K562 (cell line): ENCODE data around the gene UBE2D2. TPM values are rescaled to one million over a fixed set of nuclear protein-coding genes. Genes with fewer than 3 reads are reported as not detected.

Experiments used
- CBX2 ChIP-seq: fragments of 200-600 bp; sonication (generic); IDR thresholded peaks from one replicate; pipeline ENCODE4 v1.6.1; 2012; ENCODE audit warnings: mild to moderate bottlenecking, low read length, inconsistent platforms; ENCODE audit not compliant: insufficient read depth, poor library complexity, severe bottlenecking
- CSDE1 ChIP-seq, 2 experiments: fragments of 450-650 bp; IDR thresholded peaks; 2 replicates each; pipeline ENCODE4 v1.6.1; 2016; ENCODE audit warnings: mild to moderate bottlenecking in 1 of 2
- ETS1 ChIP-seq: conservative IDR thresholded peaks from 2 replicates; pipeline ENCODE4 v1.6.1; 2011; ENCODE audit warnings: low read depth, mild to moderate bottlenecking, low read length; ENCODE audit not compliant: control insufficient read depth
- ETV1 ChIP-seq: fragments of 450-650 bp; conservative IDR thresholded peaks from 2 replicates; pipeline ENCODE4 v1.6.1; 2016; ENCODE audit warnings: missing genetic modification characterization, control low read depth, low read depth, missing compliant biosample characterization
- GTF2E2 ChIP-seq: fragments of 200-800 bp; sonication (Bioruptor generic); IDR thresholded peaks from 2 replicates; pipeline ENCODE4 v1.6.1; 2016; ENCODE audit warnings: missing genetic modification characterization, missing compliant biosample characterization
- ILF3 ChIP-seq: fragments of 450-650 bp; IDR thresholded peaks from 2 replicates; pipeline ENCODE4 v1.6.1; 2018; ENCODE audit warnings: antibody characterized with exemption, mild to moderate bottlenecking, moderate library complexity, borderline replicate concordance
- MAZ ChIP-seq, 2 experiments: fragments of 450-650 bp in 1 of 2; sonication (generic) in 1 of 2; formaldehyde crosslinking; IDR thresholded peaks in 1 of 2; conservative IDR thresholded peaks in 1 of 2; 2 replicates each; pipeline versions ENCODE4 v1.4.0 to v1.5.0; 2020; ENCODE audit warnings: mild to moderate bottlenecking in 1 of 2, missing genetic modification reagents in 1 of 2
- MEIS2 ChIP-seq: fragments of 450-650 bp; IDR thresholded peaks from 2 replicates; pipeline ENCODE4 v1.6.1; 2014; ENCODE audit warnings: mild to moderate bottlenecking; ENCODE audit not compliant: partially characterized antibody
- PCBP1 ChIP-seq: fragments of 200-400 bp; formaldehyde crosslinking; IDR thresholded peaks from 2 replicates; pipeline ENCODE4 v1.6.1; 2018; ENCODE audit warnings: mild to moderate bottlenecking, low read depth, low read length; ENCODE audit not compliant: poor library complexity, severe bottlenecking
- SMAD3 ChIP-seq: fragments of 450-650 bp; formaldehyde crosslinking; conservative IDR thresholded peaks from 2 replicates; pipeline ENCODE4 v1.4.0; 2020; ENCODE audit warnings: mild to moderate bottlenecking
- STAG1 ChIP-seq: sonication (generic); formaldehyde crosslinking; IDR thresholded peaks from 2 replicates; pipeline ENCODE4 v1.5.0; 2020; ENCODE audit warnings: missing genetic modification reagents, borderline replicate concordance
- TCF7L2 ChIP-seq: fragments of 150-350 bp; IDR thresholded peaks from 2 replicates; pipeline ENCODE4 v1.6.1; 2016; ENCODE audit warnings: low read depth, mild to moderate bottlenecking, low read length, moderate library complexity
- ZBTB17 ChIP-seq: fragments of 450-650 bp; formaldehyde crosslinking; IDR thresholded peaks from 2 replicates; pipeline ENCODE4 v1.4.0; 2020; ENCODE audit warnings: mild to moderate bottlenecking
- ZNF197 ChIP-seq: fragments of 200-800 bp; sonication (Bioruptor generic); IDR thresholded peaks from 2 replicates; pipeline ENCODE4 v1.6.1; 2016; ENCODE audit warnings: low read depth, missing genetic modification characterization, missing compliant biosample characterization
- ZNF217 ChIP-seq: sonication (generic); formaldehyde crosslinking; IDR thresholded peaks from 2 replicates; pipeline ENCODE4 v1.8.0; 2022; ENCODE audit warnings: mild to moderate bottlenecking, missing genetic modification reagents
- polyA plus RNA-seq, 8 experiments: library from polyadenylated mRNA; depleted of rRNA in 4 of 8; stranded (reverse) in 5 of 8; unstranded in 3 of 8; fragments of >200 nt; fragmentation: Nextera tagmentation in 2 of 8; fragmentation: Illumina TruSeq in 1 of 8; extraction: Ambion mirVana in 2 of 8; extraction: Trizol in 1 of 8; gene quantifications; 2 replicates each; pipeline versions ENCODE4 v1.2.1 to v1.2.3, GENCODE V29; 2011 to 2014; ENCODE audit warnings: inconsistent platforms in 1 of 8, missing spikeins in 1 of 8
- total RNA-seq, 7 experiments: library from RNA; depleted of rRNA in 6 of 7; stranded (reverse); fragments of >200 nt in 6 of 7; fragmentation: Illumina TruSeq in 2 of 7; extraction: Trizol in 2 of 7; gene quantifications; 2 replicates each; pipeline versions ENCODE4 v1.2.1 to v1.2.3, GENCODE V29; 2011 to 2021; ENCODE audit warnings: low replicate concordance in 1 of 7
- TF ChIP-seq, protein P1 (sequence below), 2 experiments: fragments of 450-650 bp; IDR thresholded peaks; 2 replicates each; pipeline ENCODE4 v1.6.1; 2016; ENCODE audit warnings: mild to moderate bottlenecking in 2 of 2, borderline replicate concordance in 1 of 2, low read depth in 1 of 2, moderate library complexity in 1 of 2

Gene UBE2D2
- total and polyA plus RNA-seq, 9 of the 15 experiments (the other 6 are each of a cell fraction or from before 2014, with no cell fraction given): 53.6 to 198 (median 122) TPM

DNA sequence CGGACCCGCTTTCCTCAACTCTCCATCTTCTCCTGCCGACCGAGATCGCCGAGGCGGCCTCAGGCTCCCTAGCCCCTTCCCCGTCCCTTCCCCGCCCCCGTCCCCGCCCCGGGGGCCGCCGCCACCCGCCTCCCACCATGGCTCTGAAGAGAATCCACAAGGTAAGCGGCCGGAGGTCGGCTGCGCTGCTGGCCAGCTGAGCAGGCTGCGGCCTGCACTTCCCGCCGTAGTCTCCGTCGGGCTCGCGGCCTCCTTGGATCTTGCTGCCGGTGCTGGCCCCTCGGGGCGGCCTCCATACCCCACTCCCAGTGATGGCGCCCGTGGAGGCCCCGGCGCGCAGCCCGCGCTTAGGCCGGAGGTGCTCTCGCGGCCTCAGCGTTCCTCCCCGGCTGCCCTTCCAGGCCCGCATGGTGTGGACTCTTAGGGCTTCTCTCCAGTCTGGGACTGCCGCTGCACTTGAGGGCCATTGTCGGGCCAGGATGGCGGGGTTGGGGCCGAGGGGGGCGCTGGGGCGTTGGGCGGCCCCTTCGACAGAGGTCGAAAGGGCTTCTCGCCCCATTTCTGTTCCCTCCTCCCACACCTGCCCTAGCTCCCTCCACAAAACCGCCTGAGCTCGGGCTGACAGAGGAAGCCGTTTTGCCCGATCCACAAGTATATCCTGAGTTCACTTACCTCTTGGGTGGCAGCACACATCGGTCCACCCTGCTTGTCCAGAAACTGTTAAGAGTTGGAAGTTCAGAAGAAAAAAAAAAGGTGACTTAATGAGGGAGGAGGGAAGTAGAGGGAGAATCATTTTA lies 714 bp downstream of the UBE2D2 start (continued):
- TF ChIP-seq STAG1 (CRISPR knock-in tag) (0 out of 2 replicates have a peak, but pooled peaks have one; percentile 24), ZBTB17 (CRISPR knock-in tag) (no peak), ETS1 (no peak), PCBP1 (no peak), MAZ (CRISPR knock-in tag; conservative IDR thresholded peaks at IDR 0.05 in 1 of 2, IDR thresholded peaks at IDR 0.05 in 1 of 2) (no peak), GTF2E2 (tag) (0 out of 2 replicates have a peak, but pooled peaks have one; percentile 24), ZNF217 (CRISPR knock-in tag) (no peak), CBX2 (no peak), SMAD3 (no peak), TCF7L2 (no peak), ILF3 (no peak), CSDE1 (IDR thresholded peaks at IDR 0.05) (no peak), MEIS2 (no peak), ZNF197 (CRISPR knock-in tag) (no peak), ETV1 (tag) (peak; percentile 45; the same call in 1 of the 2 replicates)
- TF ChIP-seq, protein P1, sequence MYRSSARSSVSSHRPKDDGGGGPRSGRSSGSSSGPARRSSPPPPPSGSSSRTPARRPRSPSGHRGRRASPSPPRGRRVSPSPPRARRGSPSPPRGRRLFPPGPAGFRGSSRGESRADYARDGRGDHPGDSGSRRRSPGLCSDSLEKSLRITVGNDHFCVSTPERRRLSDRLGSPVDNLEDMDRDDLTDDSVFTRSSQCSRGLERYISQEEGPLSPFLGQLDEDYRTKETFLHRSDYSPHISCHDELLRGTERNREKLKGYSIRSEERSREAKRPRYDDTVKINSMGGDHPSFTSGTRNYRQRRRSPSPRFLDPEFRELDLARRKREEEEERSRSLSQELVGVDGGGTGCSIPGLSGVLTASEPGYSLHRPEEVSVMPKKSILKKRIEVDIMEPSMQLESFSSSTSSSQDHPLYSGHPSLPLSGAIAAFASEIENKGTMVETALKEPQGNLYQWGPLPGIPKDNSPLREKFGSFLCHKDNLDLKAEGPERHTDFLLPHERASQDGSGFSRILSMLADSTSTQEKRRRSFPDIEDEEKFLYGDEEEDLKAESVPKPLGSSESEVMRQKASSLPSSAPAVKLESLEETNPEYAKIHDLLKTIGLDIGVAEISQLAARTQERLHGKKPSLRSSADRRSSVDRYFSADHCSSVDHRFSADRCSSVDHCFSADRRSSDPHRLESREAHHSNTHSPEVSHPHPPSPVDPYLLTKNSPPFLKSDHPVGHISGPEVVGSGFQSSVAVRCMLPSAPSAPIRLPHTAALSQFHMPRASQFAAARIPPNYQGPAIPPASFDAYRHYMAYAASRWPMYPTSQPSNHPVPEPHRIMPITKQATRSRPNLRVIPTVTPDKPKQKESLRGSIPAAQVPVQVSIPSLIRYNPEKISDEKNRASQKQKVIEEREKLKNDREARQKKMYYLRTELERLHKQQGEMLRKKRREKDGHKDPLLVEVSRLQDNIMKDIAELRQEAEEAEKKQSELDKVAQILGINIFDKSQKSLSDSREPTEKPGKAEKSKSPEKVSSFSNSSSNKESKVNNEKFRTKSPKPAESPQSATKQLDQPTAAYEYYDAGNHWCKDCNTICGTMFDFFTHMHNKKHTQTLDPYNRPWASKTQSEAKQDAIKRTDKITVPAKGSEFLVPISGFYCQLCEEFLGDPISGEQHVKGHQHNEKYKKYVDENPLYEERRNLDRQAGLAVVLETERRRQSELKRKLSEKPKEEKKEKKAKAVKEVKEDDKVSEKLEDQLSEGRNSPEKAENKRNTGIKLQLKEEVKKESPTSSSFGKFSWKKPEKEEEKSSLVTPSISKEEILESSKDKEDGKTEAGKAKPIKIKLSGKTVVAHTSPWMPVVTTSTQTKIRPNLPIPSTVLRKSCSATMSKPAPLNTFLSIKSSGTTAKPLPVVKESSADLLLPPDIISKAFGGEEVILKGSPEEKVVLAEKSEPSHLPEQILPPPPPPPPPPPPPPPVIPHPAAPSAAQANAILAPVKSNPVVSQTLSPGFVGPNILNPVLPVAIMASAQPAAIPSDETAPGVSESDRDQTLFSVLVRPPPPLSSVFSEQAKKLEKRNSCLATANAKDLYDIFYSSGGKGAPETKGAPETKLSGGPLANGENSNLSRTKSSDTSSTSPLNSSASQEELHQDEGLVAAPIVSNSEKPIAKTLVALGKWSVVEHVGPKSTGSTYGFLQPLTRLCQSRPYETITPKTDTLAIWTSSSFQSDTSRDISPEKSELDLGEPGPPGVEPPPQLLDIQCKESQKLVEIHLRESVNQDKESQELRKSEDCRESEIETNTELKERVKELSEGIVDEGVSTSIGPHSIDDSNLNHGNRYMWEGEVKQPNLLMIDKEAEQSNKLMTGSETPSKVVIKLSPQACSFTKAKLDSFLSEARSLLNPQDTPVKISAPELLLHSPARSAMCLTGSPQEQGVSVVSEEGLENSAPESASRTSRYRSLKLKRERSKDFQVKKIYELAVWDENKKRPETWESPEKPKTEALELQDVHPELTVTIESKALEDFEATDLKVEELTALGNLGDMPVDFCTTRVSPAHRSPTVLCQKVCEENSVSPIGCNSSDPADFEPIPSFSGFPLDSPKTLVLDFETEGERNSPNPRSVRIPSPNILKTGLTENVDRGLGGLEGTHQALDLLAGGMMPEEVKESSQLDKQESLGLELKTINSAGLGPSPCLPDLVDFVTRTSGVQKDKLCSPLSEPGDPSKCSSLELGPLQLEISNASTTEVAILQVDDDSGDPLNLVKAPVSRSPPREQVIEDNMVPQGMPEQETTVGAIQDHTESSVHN (IDR thresholded peaks at IDR 0.05; ENCODE audit: borderline replicate concordance in 1 of 2, low read depth in 1 of 2): no peak
